Right lung (tissue), 5 donors: Measurements from ENCODE around the gene LSAMP. TPM values are rescaled to one million over a fixed set of nuclear protein-coding genes. Genes with fewer than 3 reads are reported as not detected.

Source experiments
- DNase-seq, 2 donors: peaks; one replicate each; pipeline ENCODE4 v3.0.0-alpha.2; 2013
- polyA plus RNA-seq, 5 donors: library from polyadenylated mRNA; unstranded; fragments of 120-200 nt; gene quantifications; one replicate each; pipeline versions ENCODE4 v1.2.1 to v1.2.3, GENCODE V29; 2013; ENCODE audit warnings: inconsistent platforms in 1 of 5, low replicate concordance in 1 of 5; ENCODE audit not compliant: insufficient read length in 5 of 5, insufficient read depth in 1 of 5

Gene LSAMP
- polyA plus RNA-seq, 5 donors, result 10.8 to 30.4 (median 28.0) TPM

DNA sequence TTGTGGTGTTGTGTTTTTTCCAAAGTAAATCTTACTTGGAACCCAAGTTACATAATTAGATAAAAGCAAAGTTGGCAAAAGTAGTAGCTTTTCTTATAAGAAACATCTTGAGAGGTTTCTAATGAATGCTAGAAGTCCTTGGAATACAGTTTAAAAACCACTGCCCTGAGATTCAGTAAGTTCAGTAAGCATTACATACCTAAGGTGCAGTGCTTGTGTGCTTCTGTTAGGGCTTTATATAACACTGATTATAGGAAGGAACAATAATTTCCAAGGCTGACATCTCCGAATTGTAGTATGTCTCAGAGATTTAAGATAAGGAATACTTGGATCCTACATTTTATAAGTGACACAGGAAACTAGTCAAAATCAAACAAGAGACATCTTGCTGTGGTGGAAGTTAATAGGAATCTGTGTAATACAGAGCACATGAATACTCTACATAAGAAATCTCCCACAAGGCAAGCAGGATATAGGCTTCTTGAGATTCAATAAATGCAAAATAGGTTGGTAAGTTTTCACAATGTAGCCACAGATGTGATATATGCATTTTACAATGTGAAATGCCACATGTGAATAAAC lies 268.2 kb downstream of the LSAMP start:
- no peak for DNase-seq

DNA sequence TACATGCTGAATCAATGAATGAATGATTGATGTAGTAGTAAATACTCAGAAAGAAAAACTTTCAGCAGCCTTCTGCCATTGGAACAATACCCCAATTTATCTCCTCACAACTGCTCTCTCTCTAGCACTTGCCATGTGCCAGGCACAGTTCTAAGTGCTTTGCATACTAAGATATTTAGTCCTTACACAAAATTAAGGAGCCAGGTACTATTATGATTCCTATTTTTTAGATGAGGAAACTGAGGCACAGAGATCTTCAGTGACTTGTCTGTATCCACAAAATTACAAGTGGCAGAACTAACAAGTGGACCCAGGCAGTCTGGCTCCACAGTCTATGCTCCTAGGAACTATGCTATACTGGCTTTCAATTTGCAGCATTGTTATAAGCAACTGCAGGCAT lies 279.2 kb downstream of the LSAMP start:
- DNase-seq, result no peak

DNA sequence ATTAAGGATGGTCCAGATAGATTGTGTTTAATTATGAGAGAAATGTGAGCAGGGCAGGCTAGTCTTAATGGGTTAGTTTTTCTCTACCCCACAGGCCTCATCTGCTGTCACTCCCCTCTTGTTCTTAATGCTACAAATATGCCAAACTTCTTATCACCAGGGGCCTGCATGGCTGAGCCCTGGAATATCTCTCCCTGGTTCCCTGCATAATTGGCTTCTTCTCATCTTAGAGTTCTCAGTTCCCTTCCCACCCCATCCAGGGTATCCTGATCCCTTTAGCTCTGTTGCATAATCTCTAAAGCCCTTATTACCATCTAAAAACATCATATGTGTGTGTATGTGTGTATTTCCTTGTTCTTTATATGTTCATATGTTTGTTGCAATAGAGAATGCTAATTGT lies 279.6 kb downstream of the LSAMP start:
- DNase-seq, result no peak

DNA sequence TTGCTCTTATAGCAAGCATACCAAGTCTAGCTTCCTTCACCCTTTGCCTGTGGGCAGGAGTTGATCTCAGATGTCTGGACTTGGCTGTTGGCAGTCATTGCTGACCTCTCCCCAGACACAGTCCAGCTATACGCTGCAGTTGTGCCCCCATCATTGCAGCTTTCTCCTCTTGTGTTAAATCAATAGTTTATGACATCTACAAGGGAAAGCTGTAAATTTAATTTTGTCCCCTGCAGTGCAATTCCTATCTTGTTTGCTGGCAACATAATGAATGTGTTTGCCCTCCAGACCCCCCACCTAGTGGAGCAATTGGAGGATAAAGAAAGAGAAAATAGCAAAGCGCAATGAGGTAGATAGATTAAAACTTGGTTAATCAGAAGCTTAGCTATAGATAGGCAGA lies 280.2 kb downstream of the LSAMP start:
- DNase-seq, result no peak

DNA sequence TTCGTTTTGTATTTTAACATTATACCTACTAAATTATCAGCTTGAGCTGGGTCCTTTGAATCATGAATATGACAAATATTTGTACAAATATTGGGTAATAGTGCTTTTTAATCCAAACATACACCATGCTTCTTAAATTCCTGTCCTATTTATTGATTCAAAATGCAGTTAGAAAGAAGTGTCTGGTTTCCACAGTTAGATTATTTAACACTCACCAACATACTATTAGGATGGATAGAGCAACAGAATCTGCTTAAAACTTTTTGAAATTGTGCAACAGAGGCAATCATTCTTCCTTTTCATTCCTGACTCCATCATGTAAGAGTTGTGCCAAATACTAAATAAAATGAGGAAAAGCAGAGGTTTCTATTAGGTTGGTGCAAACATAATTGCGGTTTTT lies 281.2 kb downstream of the LSAMP start:
- DNase-seq, result no peak

DNA sequence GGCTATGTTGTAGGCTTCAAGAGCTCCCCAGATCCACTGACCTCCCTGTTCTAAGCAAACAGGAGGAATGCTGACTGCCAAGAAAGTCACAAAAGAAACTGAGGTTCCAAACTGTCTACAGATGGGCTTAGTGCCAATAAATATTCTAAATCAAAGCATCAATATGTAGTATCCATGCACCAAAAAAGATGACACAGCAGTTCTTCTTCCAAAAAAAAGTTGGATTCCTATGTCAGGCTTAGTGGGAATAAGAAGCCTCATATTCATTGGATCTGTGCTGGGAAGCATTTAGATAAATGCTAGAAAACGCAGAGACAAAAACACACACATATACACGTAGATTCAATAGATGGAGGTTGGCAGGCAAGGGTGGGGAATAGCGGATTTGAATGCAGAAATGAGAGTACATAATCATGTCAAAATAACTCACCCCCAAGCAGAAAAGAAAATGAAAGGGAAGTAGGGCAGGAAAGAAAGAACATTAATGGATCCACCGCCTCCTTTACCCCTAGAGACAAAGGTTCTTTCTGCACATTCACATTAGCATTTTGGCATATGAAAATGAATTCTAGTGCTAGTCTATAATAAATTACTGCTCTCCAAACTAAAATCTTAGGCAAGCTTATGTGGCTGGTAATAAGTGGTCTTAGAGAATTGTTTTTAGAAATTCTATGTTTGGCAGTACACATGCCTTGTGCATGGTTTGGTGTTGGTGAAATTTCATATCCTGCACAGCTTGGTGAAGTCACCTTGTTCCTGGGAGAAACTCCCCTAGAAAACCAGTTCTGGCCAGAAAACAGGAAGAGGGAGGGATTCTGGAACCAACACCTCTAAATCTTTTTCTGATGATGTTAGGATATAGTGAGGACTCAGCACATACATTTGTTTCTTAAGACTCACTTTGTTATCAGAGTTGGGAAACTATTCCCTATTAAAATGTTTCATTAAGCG lies 283.4 kb downstream of the LSAMP start:
- peak in 1 of 2 donors; percentile 43 for DNase-seq

DNA sequence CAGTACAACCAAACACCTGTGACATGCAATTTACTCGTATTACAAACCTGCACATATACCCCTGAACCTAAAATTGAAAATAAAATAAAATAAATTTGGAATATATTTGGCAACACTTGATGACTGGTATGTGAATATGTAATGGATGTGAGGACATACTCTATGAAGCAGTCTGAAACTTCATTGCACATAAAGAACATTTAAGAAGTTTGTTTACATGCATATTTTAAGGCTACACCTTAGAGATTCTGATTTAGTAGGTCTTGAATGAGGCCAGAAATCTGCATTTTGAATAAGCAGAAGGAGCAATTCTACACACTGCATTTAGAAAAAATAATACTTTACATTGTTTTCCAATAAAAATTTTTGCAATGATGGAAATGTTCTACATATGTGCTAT lies 284.7 kb downstream of the LSAMP start:
- no peak for DNase-seq

DNA sequence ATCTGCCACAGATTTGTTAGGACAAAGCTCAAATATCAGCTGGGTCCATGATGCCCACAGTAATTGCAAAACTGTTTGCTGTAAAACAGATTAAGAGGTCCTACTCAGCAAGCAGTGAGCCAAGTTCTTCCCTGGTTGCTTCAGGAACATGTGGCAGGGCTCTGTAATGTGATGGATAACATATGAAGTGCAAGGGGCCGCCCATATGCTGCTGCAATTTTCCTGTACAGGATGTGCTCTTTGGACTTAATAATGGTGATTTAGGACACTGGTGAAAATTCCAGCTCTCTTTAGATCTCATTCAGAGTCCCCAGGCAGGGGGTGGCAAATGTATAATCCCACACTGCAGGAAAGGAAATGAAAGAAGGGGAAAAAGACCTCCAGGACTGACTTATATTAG lies 289.4 kb downstream of the LSAMP start:
- peak in 1 of 2 donors; percentile 28 for DNase-seq

DNA sequence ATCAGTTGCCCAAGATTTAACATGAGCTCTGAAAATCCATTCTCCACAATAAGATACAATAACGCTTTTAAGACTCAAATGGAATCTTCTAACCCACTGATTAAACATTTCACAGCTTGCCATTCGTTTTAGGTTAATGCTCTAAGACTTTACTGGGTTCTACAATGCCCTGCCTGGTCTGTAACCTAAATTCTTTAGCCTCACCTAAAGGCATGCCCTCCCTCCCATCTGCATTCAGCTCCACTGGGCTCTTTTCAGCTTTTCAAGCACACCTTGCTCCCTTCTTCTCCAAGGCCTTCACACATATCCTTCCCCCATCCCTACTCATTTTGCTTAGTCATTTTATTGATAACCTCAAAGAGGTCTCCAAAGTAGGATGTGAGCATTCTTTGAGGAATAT lies 290.9 kb downstream of the LSAMP start:
- no peak for DNase-seq

DNA sequence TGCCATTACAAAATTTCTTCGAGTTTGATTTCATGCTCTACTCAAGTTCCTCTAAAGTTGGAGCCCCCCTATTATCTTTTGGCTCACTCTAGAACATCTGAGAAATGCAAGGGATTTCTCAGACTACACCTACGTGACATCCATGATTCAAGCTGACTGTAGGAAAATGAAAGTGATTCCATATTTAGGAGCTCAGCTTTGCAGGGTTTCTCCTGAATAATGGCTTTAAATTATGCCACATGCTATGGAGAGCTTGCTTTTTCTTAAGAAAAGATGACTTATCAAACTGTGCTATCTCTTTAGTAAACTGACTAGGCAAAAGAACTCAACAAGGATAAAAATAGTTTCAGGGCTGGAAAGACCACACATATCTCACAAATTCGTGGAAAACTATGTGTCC lies 292.1 kb downstream of the LSAMP start:
- DNase-seq, result no peak

DNA sequence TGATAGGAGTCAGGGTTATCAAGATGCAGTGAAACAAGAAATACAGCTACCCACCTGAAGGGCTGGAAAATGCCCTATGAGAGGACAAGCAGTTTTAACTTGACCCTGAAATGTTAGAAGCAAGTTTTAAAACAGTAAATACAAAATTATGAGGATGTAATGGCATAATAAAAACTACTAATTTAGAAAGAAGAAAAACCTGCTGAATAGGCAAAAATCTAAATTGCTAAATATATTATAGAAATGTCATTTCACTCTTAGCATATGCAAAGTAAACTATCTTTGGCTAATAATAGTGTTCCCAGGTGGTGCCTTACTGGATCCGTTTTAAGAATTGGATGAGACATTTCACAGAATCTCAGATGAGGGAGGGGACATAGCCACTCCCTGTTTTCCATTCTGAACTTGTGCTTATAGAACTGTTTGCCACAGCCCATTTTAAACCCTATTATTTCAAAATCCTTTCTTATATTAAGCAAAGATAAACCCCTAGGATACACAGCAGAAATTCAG lies 294.6 kb downstream of the LSAMP start:
- DNase-seq, result no peak

DNA sequence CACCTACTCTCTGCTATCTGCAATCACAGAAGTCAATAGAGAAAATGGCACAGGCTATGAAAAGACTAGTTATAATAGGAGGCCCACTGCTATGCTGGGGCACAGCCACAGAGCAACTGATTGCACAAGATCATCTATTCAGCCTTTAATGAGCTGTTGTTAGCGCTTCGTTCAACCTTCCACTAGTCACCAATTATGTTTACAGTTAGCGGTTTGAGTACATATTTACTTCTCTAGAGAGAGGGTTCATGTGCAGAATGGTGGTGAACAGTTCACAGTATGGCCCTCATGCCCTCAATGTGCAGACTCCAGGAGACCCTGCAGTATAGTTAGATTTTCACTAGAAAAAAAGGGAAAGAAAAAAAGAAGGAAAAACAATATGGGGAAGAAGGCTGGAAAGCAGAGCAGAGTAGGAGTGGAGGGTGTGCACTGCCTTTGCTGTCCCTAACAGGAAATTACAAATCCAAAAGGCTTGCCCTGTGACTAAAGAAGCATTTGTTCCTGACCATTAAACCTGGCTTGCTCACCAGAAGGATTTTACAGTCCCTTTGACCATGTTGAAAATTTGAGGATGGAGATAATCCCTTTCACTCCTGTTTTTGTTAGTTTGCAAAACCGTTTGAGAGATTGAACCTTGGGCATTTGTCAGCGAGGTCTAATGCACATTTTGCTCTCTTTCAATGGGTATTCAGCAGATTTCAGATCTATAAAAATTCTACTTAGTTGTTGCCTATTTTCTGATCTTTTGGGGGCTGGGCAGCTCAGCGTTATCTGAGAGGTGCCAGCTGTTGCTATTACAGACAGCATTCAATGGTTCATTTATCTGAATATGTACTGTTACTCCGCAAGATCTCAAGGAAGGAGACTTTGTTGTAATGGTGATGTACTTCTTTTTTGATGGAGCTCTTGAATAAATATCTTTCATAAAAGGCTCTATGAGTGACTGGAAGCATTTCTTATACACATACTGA lies 296.1 kb downstream of the LSAMP start:
- DNase-seq, result peak in 1 of 2 donors; percentile 37

DNA sequence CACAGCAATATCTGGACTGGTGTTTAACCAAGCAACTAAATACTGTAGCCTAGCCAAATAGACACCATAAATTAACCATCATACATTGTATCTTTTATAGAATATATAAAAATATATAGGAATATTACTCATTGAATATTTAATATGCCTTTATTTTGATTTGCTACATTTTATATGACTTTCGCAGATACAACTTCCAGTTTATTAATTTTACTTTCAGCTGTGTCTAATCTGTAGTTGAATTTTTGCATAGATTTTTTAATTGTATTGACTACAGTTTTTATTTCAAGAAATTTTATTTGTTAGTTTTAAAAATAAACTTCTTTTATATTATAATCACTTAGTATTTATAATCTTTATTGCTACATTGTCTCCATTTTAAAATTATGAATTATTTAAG lies 299.7 kb downstream of the LSAMP start:
- no peak for DNase-seq

DNA sequence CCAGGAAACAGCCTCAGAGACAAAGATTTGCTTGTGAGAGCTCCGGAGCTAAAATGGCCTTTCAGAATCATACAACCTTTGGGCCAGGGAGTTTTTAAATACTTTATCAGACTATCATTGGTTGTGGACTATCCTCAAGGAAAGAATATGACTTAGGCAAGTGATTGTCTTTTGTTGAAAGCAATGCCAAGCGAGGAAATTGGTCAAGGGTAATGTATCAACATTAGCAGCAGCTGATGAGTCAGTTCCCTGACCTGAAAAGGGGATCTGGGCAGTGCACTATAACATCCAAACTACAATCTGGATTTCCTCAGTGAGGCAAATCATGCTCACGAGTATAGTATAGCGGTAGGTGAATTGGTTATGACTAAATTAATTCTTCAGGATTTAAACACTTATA lies 303.6 kb downstream of the LSAMP start:
- no peak for DNase-seq

DNA sequence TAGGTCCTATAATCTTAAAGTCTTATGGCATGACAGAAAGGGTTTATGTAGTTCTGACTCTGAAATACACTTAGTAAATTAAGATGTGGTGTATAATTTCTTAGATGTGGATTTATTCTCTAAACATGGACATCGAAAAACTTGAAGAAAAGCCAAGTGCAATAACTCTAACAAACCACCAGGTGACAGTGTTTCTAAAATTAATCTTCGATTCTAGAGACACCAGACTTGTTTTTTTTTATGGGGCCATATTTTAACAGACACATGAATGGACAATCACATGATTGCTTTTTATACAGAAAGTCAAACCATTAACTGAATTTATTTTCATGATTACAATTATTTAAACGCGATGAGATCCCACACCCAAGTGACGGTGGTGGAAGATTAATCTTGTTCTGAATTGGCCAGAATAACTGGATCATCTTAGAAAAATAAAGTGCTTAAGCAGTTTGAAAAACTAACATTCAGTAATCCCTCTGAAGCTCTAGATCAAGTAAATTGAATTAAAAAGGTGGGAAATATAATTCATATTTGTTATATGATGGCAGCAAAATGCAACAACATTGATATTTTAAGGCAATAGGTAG lies 305.1 kb downstream of the LSAMP start:
- DNase-seq, result no peak

DNA sequence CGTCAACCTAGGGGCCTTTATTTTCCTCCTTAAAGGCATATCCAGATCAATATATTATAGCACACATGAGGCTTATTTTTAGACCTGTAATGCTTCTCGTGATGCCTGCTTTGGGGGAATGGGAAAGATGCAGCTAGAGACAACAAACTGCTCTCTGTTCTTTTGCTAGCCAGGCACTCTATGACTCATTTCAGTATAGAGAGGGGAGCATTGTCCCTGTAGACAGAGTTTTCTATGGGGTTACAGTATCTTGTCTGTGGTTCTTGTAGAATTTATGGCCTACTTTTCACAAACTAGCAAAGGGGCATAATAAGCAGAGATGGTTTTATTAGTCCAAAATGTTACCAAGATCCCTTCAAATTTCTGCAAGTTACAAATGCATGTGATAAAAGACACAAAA lies 305.6 kb downstream of the LSAMP start:
- no peak for DNase-seq

DNA sequence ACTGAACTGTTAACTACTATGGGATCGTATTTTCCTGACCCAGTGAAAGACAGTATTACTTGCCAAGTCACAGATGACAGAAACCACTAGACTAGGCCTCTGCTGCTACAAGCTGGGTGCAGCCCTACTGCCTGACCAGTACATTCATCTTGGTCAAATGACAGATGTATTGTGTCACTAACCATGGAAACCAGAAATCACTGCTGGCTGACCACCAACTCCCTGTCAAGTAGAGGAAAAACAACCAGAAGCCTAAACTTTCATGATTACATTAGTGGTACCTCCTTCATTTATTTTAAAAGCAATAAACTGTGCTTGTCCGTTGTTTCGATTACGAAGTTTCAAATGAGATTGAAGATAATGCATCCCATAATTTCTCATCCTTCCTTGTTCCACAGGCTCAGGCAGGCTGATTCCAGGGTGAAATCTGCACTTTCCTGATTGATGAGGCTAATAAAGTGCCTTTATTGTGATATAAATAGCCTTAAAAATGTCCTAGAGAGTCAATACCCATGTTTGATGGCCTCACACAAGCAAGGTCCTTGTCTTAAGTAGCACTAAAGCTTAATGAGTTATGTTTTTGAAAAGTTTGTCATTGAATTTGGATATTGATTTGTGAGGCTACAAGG lies 309.7 kb downstream of the LSAMP start:
- peak; percentile 69 to 79 for DNase-seq

DNA sequence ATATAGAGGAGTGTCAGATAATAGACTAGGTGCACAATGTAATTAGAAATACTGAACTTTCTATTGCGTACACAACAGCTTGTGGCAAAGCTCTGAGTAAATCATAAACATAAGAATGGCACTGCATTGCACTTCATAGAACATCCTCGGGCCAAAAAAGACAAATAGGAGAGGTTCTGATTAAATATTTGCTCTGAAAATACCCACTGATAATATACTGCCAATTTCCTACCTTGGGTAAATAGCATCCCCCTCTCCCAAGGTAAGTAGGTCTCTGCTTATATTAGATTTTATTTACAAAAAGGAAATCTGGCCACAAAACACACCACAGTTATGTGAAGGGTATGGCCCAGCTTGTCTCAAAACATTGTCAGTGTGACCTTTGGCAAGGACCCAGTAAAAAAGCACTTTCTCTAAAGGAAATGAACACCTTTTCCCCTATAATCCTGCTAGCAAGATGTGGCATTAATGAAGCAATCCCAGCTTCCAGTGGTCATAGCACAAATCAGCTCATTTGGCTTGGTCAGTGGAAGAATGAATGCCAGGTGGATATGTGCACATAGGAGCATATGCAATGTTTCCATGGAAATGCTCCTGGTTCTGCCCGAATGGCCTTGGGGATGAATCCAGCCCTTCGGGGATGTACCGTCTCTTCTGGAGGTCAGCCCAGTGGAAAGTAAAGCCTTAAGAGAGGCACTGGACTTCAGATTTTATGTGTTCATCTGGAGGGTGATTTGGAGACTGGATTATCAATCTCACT lies 315.9 kb downstream of the LSAMP start:
- no peak for DNase-seq

DNA sequence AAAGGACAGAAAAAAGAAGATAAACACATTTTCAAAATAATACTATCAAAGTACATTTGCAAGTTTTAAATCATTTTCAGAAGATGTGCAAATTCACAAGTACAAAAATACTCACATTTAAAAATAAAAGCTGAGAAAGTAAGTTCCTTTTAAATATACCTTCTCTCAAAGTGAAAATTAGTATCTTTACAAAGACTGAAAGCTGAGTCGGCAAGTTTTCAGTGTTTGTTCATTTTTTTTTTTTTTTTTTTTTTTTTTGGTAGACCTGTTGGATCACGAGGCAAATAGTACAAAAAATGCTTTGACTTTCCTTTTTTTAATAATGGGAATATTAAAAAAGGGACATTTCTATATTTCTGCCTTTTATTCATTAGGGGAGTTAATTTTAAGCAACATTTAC lies 317.8 kb downstream of the LSAMP start:
- DNase-seq, result no peak

DNA sequence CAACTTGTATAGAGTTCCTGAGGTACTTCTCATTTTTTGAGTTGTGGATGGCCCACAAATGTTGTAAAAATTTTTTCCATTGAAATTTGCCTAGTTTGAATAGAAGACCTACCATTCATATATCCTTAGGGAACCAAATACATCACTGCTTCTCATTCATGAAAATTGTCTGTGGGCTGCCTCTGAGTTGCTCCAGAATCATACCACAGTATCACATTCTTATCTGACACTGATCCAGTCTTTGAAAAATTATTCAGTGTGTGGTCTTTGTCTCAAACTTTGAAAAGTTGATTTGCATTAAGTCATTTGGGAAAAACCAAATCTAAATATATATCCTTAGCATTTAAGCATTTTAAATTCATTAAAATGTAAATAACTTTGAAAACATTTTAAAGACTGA lies 321.1 kb downstream of the LSAMP start:
- DNase-seq, result no peak
